IMR-90 (cell line): Measurements from ENCODE around the gene DDX10. TPM values are rescaled to one million over a fixed set of nuclear protein-coding genes. Genes with fewer than 3 reads are reported as not detected.

Experiments
- ATAC-seq: fragments of 200-7000 bp; cut with Tn5 transposase; 2 replicates; pipeline ENCODE4 v1.9.1; 2020; ENCODE audit warnings: low read depth, mild to moderate bottlenecking, moderate library complexity
- BruUV-seq: library from RNA; stranded (reverse); fragments of 400-500 nt; replicated peaks from 2 replicates; lab custom pipeline; 2021; lab: Mats Ljungman, UMichigan
- CTCF ChIA-PET: fragments of 300-600 bp; formaldehyde crosslinking; extraction: SDS; loops from one replicate; lab custom pipeline; 2021; ENCODE audit warnings: antibody characterized with exemption; lab: Yijun Ruan, JAX
- POLR2A ChIA-PET: fragments of 300-600 bp; sonication (Branson Sonifier 250); formaldehyde crosslinking; loops from one replicate; lab custom pipeline; 2022; ENCODE audit warnings: antibody characterized with exemption; ENCODE audit not compliant: unreplicated experiment; lab: Charles Lee
- DNase-seq: peaks from one replicate; pipeline ENCODE4 v3.0.0; 2013
- H2AFZ ChIP-seq: replicated peaks from 2 replicates; pipeline ENCODE3; 2013; ENCODE audit warnings: low read length, mild to moderate bottlenecking; ENCODE audit not compliant: poor library complexity
- H2AK5ac ChIP-seq: 2 replicates; pipeline ENCODE4 v1.6.1; 2013; ENCODE audit warnings: low read depth, low read length, inconsistent platforms
- H2AK9ac ChIP-seq: replicated peaks from 2 replicates; pipeline ENCODE3; 2013; ENCODE audit warnings: mild to moderate bottlenecking, low read depth, low read length, moderate library complexity; ENCODE audit not compliant: poor library complexity
- H2BK120ac ChIP-seq: 2 replicates; pipeline ENCODE4 v1.6.1; 2013; ENCODE audit warnings: low read depth, low read length, inconsistent platforms
- H2BK15ac ChIP-seq: 3 replicates; pipeline ENCODE4 v1.6.1; 2013; ENCODE audit warnings: low read depth, low read length, inconsistent platforms
- H2BK20ac ChIP-seq: 2 replicates; pipeline ENCODE4 v1.6.1; 2013; ENCODE audit warnings: low read depth, mild to moderate bottlenecking, inconsistent platforms, low read length, moderate library complexity
- H2BK5ac ChIP-seq: 2 replicates; pipeline ENCODE4 v1.6.1; 2013; ENCODE audit warnings: mild to moderate bottlenecking, low read depth, low read length, inconsistent platforms; ENCODE audit not compliant: poor library complexity, severe bottlenecking
- H3K14ac ChIP-seq: replicated peaks from 2 replicates; pipeline ENCODE4 v1.6.1; 2013; ENCODE audit warnings: low read depth, low read length, inconsistent platforms
- H3K18ac ChIP-seq: 2 replicates; pipeline ENCODE4 v1.6.1; 2013; ENCODE audit warnings: low read depth, low read length, control low read depth
- H3K23ac ChIP-seq: 2 replicates; pipeline ENCODE4 v1.6.1; 2013; ENCODE audit warnings: low read depth, low read length, inconsistent platforms
- H3K27ac ChIP-seq: 2 replicates; pipeline ENCODE4 v1.5.1; 2013; ENCODE audit warnings: mild to moderate bottlenecking, control low read depth, low read length; ENCODE audit not compliant: insufficient read depth
- H3K27me3 ChIP-seq: 2 replicates; pipeline ENCODE4 v1.6.1; 2013; ENCODE audit warnings: low read length; ENCODE audit not compliant: control insufficient read depth, insufficient read depth
- H3K36me3 ChIP-seq: 2 replicates; pipeline ENCODE4 v1.6.1; 2013; ENCODE audit warnings: low read length, mixed read lengths; ENCODE audit not compliant: control insufficient read depth, insufficient read depth
- H3K4ac ChIP-seq: 2 replicates; pipeline ENCODE4 v1.6.1; 2013; ENCODE audit warnings: low read depth, low read length, inconsistent platforms
- H3K4me1 ChIP-seq: 2 replicates; pipeline ENCODE4 v1.6.1; 2013; ENCODE audit warnings: low read length, mixed read lengths; ENCODE audit not compliant: control insufficient read depth, insufficient read depth
- H3K4me2 ChIP-seq: 2 replicates; pipeline ENCODE4 v1.6.1; 2013; ENCODE audit warnings: low read depth, mild to moderate bottlenecking, control low read depth, low read length, moderate library complexity
- H3K4me3 ChIP-seq: 2 replicates; pipeline ENCODE4 v1.5.1; 2013; ENCODE audit warnings: low read depth, mild to moderate bottlenecking, control low read depth, low read length, moderate library complexity; ENCODE audit not compliant: insufficient read depth
- H3K56ac ChIP-seq: 2 replicates; pipeline ENCODE4 v1.6.1; 2013; ENCODE audit warnings: low read length, inconsistent platforms; ENCODE audit not compliant: insufficient read depth; ENCODE audit errors: extremely low read depth
- H3K79me1 ChIP-seq, 2 experiments: 2 replicates each; pipeline ENCODE4 v1.6.1; 2013; ENCODE audit warnings: low read length in 2 of 2, inconsistent platforms in 1 of 2, low read depth in 1 of 2
- H3K9ac ChIP-seq: 2 replicates; pipeline ENCODE4 v1.6.1; 2013; ENCODE audit warnings: low read depth, low read length, control low read depth
- H3K9me1 ChIP-seq: 2 replicates; pipeline ENCODE4 v1.6.1; 2013; ENCODE audit warnings: low read length, inconsistent platforms; ENCODE audit not compliant: insufficient read depth
- H3K9me3 ChIP-seq: 2 replicates; pipeline ENCODE4 v1.6.1; 2013; ENCODE audit warnings: low read length; ENCODE audit not compliant: control insufficient read depth, insufficient read depth
- H4K20me1 ChIP-seq: 2 replicates; pipeline ENCODE4 v1.6.1; 2013; ENCODE audit warnings: low read length, inconsistent platforms; ENCODE audit not compliant: insufficient read depth
- H4K5ac ChIP-seq: 2 replicates; pipeline ENCODE4 v1.6.1; 2013; ENCODE audit warnings: mild to moderate bottlenecking, low read depth, low read length, control low read depth
- H4K8ac ChIP-seq, 2 experiments: 2 replicates each; pipeline ENCODE4 v1.6.1; 2013; ENCODE audit warnings: low read depth in 2 of 2, low read length in 2 of 2, control low read depth in 1 of 2, inconsistent platforms in 1 of 2
- H4K91ac ChIP-seq: 2 replicates; pipeline ENCODE4 v1.6.1; 2013; ENCODE audit warnings: low read depth, low read length, inconsistent platforms; ENCODE audit not compliant: insufficient read depth
- BHLHE40 ChIP-seq: fragments of 150-350 bp; IDR thresholded peaks from 2 replicates; pipeline ENCODE4 v1.6.1; 2016; ENCODE audit warnings: mild to moderate bottlenecking, low read depth, low read length
- CEBPB ChIP-seq: IDR thresholded peaks from 2 replicates; pipeline ENCODE4 v1.6.1; 2012; ENCODE audit warnings: low read depth, low read length, improper control_type of control experiment
- CHD1 ChIP-seq: IDR thresholded peaks from 2 replicates; pipeline ENCODE4 v1.6.1; 2012; ENCODE audit warnings: low read depth, low read length, improper control_type of control experiment
- CTCF ChIP-seq: conservative IDR thresholded peaks from 2 replicates; pipeline ENCODE4 v1.5.1; 2012; ENCODE audit warnings: mild to moderate bottlenecking, low read depth, low read length, improper control_type of control experiment
- ELK1 ChIP-seq: fragments of 150-350 bp; IDR thresholded peaks from 2 replicates; pipeline ENCODE4 v1.6.1; 2016; ENCODE audit warnings: low read depth, mild to moderate bottlenecking, low read length, moderate library complexity, borderline replicate concordance
- FOS ChIP-seq: fragments of 150-350 bp; IDR thresholded peaks from 2 replicates; pipeline ENCODE4 v1.6.1; 2016; ENCODE audit warnings: low read depth, low read length
- MAFK ChIP-seq: IDR thresholded peaks from 2 replicates; pipeline ENCODE4 v1.6.1; 2012; ENCODE audit warnings: low read depth, low read length, improper control_type of control experiment
- MAZ ChIP-seq: IDR thresholded peaks from 2 replicates; pipeline ENCODE4 v1.6.1; 2012; ENCODE audit warnings: low read depth, mild to moderate bottlenecking, low read length, improper control_type of control experiment, moderate library complexity, borderline replicate concordance
- MXI1 ChIP-seq: IDR thresholded peaks from 2 replicates; pipeline ENCODE4 v1.6.1; 2012; ENCODE audit warnings: low read depth, mild to moderate bottlenecking, low read length, moderate library complexity, borderline replicate concordance
- NFE2L2 ChIP-seq: fragments of 150-350 bp; IDR thresholded peaks from 2 replicates; pipeline ENCODE4 v1.6.1; 2016; ENCODE audit warnings: low read depth, mild to moderate bottlenecking, low read length
- POLR2A ChIP-seq: IDR thresholded peaks from 2 replicates; pipeline ENCODE4 v1.6.1; 2012; ENCODE audit warnings: mild to moderate bottlenecking, low read depth, low read length
- RAD21 ChIP-seq: IDR thresholded peaks from 2 replicates; pipeline ENCODE4 v1.6.1; 2012; ENCODE audit warnings: low read length, improper control_type of control experiment
- RCOR1 ChIP-seq: IDR thresholded peaks from 2 replicates; pipeline ENCODE4 v1.6.1; 2012; ENCODE audit warnings: mild to moderate bottlenecking, low read length, improper control_type of control experiment; ENCODE audit not compliant: insufficient replicate concordance
- RFX5 ChIP-seq: IDR thresholded peaks from 2 replicates; pipeline ENCODE4 v1.8.0; 2012; ENCODE audit warnings: low read depth, mild to moderate bottlenecking, low read length, moderate library complexity
- SMC3 ChIP-seq: fragments of 150-350 bp; IDR thresholded peaks from 2 replicates; pipeline ENCODE4 v1.6.1; 2016; ENCODE audit warnings: low read depth, mild to moderate bottlenecking, antibody characterized with exemption, low read length, moderate library complexity
- USF2 ChIP-seq: fragments of 150-350 bp; IDR thresholded peaks from 2 replicates; pipeline ENCODE4 v1.6.1; 2017; ENCODE audit warnings: mild to moderate bottlenecking, antibody characterized with exemption, low read length, low read depth
- WGBS, 2 experiments: methylation state at CpG; one replicate each; pipeline versions ENCODE4 v1.1.5 to v1.1.7; 2013; ENCODE audit warnings: missing lambda C conversion rate in 2 of 2; ENCODE audit not compliant: insufficient read length in 1 of 2; ENCODE audit errors: extremely low coverage in 2 of 2; 5-methylcytosine and 5-hydroxymethylcytosine counted together
- dilution Hi-C: fragments of 300-500 bp; cut with HindIII; formaldehyde crosslinking; loops from one replicate; pipeline ENCODE4 v1.14.3; 2018; ENCODE audit warnings: low sequenced_read_pairs; ENCODE audit not compliant: unreplicated experiment
- in situ Hi-C: fragments of 300-500 bp; cut with MboI; formaldehyde crosslinking; loops from 3 replicates; pipeline ENCODE4 v1.14.3; 2019; ENCODE audit warnings: low sequenced_read_pairs, inconsistent platforms, mixed read lengths
- intact Hi-C: fragments of 100-400 bp; cut with micrococcal nuclease; formaldehyde crosslinking; loops from 2 replicates; pipeline ENCODE4 v1.10.0; 2022
- polyA plus RNA-seq, 3 experiments: library from polyadenylated mRNA; depleted of rRNA; stranded (reverse); fragments of >200 nt; gene quantifications; 2 replicates each; pipeline ENCODE4 v1.2.3, GENCODE V29; 2012; ENCODE audit warnings: low replicate concordance in 1 of 3
- total RNA-seq: library from RNA; depleted of rRNA; stranded (reverse); fragments of >200 nt; gene quantifications from 2 replicates; pipeline ENCODE4 v1.2.3, GENCODE V29; 2012

DDX10 gene
- total and polyA plus RNA-seq, 2 of the 4 experiments (the other 2 are of a cell fraction), result 20.0 to 31.9 TPM

- H4K5ac ChIP-seq, result no peak overlapping the region
- BruUV-seq, result no TSS peak
- in situ Hi-C loops, result no loop called here
Measured at GRCh38 chr11:108802492-108802891, 137.6 kb downstream of the DDX10 start.

More at GRCh38 chr11:108802492-108802891, 137.6 kb downstream of the DDX10 start:
- Histone ChIP-seq H3K4me3 (no peak overlapping the region), H3K18ac (no peak overlapping the region), H2AFZ (no peak overlapping the region), H3K4me2 (no peak overlapping the region), H3K23ac (no peak overlapping the region), H3K9me1 (no peaks in the 10 kb centered on the region), H3K9me3 (no peaks in the 10 kb centered on the region), H3K36me3 (no peaks in the 10 kb centered on the region), H3K56ac (no peak overlapping the region), H3K27ac (no peak overlapping the region), H2BK15ac (no peak overlapping the region), H4K20me1 (no peaks in the 10 kb centered on the region), H4K8ac (no peak overlapping the region), H2AK5ac (no peak overlapping the region), H3K4ac (no peak overlapping the region), H3K79me1 (peaks cover 15 to 16% of the 10 kb centered on the region in 2 experiments), H2BK5ac (no peak overlapping the region), H2BK120ac (no peak overlapping the region), H3K9ac (no peak overlapping the region), H3K4me1 (peaks cover 9% of the 10 kb centered on the region), H3K27me3 (no peaks in the 10 kb centered on the region), H2BK20ac (no peak overlapping the region), H2AK9ac (no peak overlapping the region), H3K14ac (no peak overlapping the region), H4K91ac (no peak overlapping the region)
- CTCF ChIA-PET, result no interaction called here
- ATAC-seq, result no peak
- TF ChIP-seq CEBPB, result no peak
- TF ChIP-seq ELK1, result no peak
- no peak for TF ChIP-seq RCOR1
- TF ChIP-seq CHD1, result no peak
- no peak for TF ChIP-seq BHLHE40
- TF ChIP-seq NFE2L2, result no peak
- no peak for TF ChIP-seq CTCF
- TF ChIP-seq MXI1, result no peak
- no peak for TF ChIP-seq FOS
- no peak for TF ChIP-seq RAD21
- TF ChIP-seq SMC3, result no peak
- no peak for TF ChIP-seq USF2
- no peak for TF ChIP-seq RFX5
- TF ChIP-seq MAZ, result no peak
- TF ChIP-seq MAFK, result no peak
- TF ChIP-seq POLR2A, result no peak
- DNase-seq, result no peak
- POLR2A ChIA-PET, result interaction anchor here (0.5 kb wide), 1 partner anchor 1139 kb away, joined by 3 read pairs; no protein-coding TSS in a partner anchor
- dilution Hi-C loops (no loop called here), intact Hi-C loops (no loop called here)
- WGBS, 2 experiments, result no CpG with 5 or more reads among the region's 1 CpG
